PFSK-1 (cell line): ENCODE measurements around the gene SELENON.

ENCODE experiments used
- POLR2AphosphoS5 ChIP-seq: IDR thresholded peaks from 2 replicates; pipeline ENCODE4 v1.6.1; 2012; ENCODE audit warnings: low read depth, mild to moderate bottlenecking, control low read depth, low read length, moderate library complexity
- SIN3A ChIP-seq: IDR thresholded peaks from 2 replicates; pipeline ENCODE4 v1.6.1; 2012; ENCODE audit warnings: mild to moderate bottlenecking, low read length, moderate library complexity, borderline replicate concordance; ENCODE audit not compliant: insufficient read depth
- TAF1 ChIP-seq: IDR thresholded peaks from 2 replicates; pipeline ENCODE4 v1.6.1; 2012; ENCODE audit warnings: low read length, control low read depth, borderline replicate concordance; ENCODE audit not compliant: insufficient read depth
- TF ChIP-seq, protein P1 (sequence below), 2 experiments: IDR thresholded peaks; 2 replicates each; pipeline versions ENCODE4 v1.6.1 to v1.8.0; 2011 to 2012; ENCODE audit warnings: low read depth in 2 of 2, low read length in 2 of 2, control low read depth in 1 of 2, inconsistent platforms in 1 of 2, mild to moderate bottlenecking in 1 of 2, moderate library complexity in 1 of 2; ENCODE audit not compliant: insufficient read depth in 1 of 2

- TF ChIP-seq TAF1 (no peak), POLR2AphosphoS5 (no peak), SIN3A (no peak)
- TF ChIP-seq, protein P1, sequence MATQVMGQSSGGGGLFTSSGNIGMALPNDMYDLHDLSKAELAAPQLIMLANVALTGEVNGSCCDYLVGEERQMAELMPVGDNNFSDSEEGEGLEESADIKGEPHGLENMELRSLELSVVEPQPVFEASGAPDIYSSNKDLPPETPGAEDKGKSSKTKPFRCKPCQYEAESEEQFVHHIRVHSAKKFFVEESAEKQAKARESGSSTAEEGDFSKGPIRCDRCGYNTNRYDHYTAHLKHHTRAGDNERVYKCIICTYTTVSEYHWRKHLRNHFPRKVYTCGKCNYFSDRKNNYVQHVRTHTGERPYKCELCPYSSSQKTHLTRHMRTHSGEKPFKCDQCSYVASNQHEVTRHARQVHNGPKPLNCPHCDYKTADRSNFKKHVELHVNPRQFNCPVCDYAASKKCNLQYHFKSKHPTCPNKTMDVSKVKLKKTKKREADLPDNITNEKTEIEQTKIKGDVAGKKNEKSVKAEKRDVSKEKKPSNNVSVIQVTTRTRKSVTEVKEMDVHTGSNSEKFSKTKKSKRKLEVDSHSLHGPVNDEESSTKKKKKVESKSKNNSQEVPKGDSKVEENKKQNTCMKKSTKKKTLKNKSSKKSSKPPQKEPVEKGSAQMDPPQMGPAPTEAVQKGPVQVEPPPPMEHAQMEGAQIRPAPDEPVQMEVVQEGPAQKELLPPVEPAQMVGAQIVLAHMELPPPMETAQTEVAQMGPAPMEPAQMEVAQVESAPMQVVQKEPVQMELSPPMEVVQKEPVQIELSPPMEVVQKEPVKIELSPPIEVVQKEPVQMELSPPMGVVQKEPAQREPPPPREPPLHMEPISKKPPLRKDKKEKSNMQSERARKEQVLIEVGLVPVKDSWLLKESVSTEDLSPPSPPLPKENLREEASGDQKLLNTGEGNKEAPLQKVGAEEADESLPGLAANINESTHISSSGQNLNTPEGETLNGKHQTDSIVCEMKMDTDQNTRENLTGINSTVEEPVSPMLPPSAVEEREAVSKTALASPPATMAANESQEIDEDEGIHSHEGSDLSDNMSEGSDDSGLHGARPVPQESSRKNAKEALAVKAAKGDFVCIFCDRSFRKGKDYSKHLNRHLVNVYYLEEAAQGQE (IDR thresholded peaks at IDR 0.05; ENCODE audit: insufficient read depth in 1 of 2, low read depth in 2 of 2, low read length in 2 of 2) = no peak
Measured at GRCh38 chr1:25803368-25803767, 3.4 kb downstream of the SELENON start.
